ENCODE results near the gene PRRT1.
"Not testable (repeated sequence)": the region's sequence is repeated elsewhere in the genome, so short reads cannot be mapped to it uniquely, and the experiment has no call there.

Gene PRRT1

DNA sequence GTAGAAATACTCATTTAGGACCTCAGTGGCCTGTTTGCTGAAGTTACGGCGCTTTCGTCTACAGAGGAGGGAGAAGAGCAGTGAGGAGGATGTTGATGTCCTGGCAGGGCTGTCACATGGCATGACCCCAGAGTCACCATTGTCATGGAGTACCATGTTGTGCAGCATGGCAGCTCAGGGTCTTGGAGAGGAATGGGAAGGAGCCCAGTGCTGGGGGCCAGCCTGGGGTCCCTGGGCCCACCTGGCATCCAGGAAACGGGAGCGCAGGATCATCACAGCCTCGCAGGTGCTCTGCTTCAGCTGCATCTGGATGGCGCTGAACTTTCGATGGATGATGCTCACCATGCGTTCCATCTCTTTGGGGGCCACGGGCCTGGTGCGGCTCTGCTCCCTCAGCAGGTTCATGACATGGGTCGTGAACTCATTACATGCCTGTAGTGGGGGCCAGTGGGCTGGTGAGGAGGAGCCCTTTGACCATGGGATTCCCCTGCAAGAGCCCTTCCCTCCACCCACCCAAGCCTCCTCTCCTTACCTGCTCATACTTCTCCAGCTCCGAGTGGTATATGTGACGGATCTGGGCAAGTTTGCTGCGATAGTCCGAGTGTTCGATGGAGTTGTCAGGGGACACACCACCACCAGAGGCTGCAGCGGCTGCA, 36.1 kb upstream of the PRRT1 start:
- ATAC-seq, result not testable (repeated sequence)

DNA sequence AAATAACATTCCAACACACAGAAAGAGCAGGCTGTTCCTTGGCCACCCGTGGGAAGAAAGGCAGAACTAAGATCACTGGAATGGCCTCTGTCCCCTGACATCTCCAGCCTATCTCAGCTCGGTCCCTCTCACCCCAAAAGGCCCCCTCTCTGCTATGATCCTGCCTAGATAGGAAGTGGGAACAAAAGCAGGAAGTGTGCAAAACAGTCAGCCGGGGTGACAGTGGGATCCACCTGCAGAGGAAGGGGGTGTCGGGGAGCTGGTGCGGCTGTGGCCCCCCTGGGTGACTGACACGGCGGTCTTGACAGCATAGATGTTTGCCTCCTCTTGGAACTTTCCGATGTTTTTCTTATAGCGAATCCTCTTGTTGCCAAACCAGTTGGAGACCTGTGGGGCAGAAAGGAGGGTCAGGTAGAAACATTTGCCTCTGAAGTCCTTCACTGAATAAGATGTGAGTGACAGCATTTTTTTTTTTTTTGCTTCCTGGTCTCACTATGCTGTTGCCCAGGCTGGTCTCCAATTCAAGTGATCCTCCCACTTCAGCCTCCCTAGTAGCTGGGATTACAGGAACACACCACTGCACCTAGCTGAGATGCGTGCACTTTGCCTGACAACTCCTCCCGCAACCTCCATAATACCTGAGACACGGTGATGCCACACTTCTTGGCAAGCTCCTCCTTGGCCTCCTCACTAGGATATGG, 35.4 kb upstream of the PRRT1 start:
- ATAC-seq, result no peak

DNA sequence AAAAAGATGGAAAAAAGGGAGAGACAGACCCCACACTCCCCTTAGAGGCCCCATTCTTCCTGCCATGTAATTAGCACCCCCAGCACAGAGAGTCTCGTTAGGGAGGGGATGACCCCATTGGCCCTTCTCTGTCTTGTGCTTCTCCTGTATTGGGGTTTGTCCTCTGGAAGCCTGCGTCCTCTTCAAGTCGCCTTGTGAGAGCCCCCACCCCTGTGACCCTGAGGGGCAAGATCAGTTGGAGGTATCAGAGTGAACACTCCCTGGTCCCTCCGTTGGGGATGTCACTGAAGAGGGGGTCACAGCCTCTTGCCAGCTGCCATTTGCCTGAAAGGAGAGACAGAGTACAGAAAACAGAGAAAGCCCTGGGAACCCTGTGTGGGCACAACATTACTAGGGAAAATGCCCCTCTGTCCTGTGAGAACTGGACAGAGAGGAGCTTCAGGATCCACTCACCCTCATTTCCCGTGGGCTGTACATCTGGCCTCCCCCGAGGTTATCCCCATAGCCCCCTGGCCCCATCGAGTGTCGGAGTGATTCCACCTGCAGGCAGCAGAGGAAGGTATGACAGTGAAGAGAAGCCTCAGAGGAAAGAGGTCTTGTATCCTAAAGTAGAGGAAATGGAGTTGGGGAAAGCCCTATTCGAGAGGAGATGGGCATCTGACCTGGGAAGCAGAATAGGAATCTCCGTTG, 34.6 kb upstream of the PRRT1 start:
- not testable (repeated sequence) for ATAC-seq

- peak; percentile 82 to 87 for ATAC-seq
These were observed 34.0 kb upstream of the PRRT1 start for GRCh38 chr6:32185681-32186131.

DNA sequence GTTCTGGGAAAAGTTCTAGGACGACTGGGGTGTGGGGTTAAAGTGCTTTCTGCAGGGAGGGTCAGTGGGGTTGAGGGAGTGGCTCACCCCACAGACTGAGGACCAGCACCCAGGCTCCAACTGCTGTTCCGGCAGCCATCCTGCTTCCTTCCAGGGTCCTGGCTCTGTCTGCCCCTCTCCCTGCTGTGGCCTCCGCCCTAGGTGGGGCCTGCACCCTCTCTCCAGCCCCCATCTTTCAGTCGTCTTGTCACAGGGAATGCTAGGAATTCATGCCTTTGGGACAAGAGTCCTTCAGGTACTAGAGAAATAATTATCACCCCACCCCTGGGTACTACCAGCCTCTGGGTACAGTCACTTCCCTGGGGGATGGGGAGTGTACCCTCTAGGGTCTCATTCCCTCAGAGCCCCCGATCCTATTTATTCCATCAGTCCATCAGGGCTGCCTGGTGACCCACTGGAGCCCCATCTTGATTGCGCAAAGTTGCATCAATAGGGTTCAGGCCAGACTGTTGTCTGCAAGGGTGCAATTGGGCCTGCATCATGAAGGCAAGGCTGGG, 32.4 kb upstream of the PRRT1 start, which contains the start of gene AGER:
Gene AGER (minus strand): TSS at position 170 of the 557 bp plus-strand sequence. CDS start 31 bp downstream, at position 139.
- no peak for ATAC-seq

DNA sequence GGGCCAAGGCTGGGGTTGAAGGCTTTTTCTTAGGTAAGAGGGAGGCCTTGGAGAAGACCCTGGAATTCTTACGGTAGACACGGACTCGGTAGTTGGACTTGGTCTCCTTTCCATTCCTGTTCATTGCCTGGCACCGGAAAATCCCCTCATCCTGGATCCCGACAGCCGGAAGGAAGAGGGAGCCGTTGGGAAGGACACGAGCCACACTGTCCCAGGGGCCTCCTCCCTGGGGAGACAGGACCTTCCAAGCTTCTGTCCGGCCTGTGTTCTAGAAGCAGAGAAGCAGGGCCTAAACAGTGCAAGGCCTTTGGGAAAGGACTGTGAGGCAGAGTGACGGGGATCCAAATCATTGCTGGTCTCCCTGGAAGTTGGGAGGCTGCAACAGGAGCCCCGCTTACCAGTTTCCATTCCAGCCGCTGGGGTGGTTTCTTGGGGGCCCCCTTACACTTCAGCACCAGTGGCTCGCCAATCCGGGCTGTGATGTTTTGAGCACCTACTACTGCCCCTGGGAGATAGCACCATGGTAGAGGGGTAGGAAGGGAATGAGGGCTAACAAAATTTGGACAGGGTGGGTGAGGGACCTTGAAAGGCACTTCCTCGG, 31.8 kb upstream of the PRRT1 start:
- ATAC-seq, result no peak

- no peak for ATAC-seq
These were observed 31.3 kb upstream of the PRRT1 start for GRCh38 chr6:32183030-32183429.

- ATAC-seq, result no peak
These were observed 30.8 kb upstream of the PRRT1 start for GRCh38 chr6:32182555-32182981.

- ATAC-seq, result no peak
These were observed 30.3 kb upstream of the PRRT1 start for GRCh38 chr6:32181915-32182529.

DNA sequence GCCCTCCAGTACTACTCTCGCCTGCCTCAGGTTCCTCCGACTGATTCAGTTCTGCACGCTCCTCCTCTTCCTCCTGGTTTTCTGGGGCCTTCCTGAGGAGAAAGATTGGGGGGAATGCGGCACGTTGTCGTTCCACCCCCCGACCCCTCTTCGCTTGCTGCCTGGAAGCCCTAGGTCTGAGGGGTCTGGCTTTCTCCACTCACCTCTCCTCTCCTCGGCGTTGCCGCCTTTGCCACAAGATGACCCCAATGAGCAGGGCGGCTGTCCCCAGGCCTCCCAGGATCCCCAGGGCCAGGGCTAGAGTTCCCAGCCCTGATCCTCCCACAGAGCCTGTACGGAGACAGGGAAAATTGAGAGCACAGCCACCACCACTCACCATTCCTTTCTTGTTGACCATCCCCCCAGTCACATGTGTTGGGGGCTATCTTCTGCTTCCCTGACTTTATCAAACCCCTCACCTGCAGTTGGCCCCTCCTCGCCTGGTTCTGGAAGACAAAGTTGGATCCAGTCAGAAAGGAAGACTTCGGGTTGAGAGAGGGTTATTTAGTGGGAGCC, 29.5 kb upstream of the PRRT1 start:
- ATAC-seq, result no peak

DNA sequence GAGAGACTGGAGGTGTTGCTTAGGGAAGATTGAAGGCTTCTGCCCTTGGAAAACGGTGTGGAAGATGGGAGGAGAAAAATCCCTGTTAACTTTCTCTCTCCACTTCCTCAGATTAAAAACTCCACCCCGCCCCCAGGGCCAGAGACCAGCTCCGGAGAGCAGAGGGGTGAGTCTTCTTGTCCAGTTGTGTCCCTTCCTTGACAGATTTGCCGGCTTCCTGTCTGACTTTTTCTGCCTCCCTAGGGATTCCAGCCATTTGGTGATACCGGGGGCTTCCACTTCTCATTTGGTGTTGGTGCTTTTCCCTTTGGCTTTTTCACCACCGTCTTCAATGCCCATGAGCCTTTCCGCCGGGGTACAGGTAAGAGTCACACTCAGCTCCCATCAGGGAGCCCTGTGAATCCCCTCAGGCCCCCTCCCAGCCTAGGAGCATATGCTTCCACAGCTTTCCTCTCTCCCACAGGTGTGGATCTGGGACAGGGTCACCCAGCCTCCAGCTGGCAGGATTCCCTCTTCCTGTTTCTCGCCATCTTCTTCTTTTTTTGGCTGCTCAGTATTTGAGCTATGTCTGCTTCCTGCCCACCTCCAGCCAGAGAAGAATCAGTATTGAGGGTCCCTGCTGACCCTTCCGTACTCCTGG, 28.1 kb upstream of the PRRT1 start:
- ATAC-seq, result no peak

- ATAC-seq, result no peak
These were observed 27.1 kb upstream of the PRRT1 start for GRCh38 chr6:32178547-32179440.

DNA sequence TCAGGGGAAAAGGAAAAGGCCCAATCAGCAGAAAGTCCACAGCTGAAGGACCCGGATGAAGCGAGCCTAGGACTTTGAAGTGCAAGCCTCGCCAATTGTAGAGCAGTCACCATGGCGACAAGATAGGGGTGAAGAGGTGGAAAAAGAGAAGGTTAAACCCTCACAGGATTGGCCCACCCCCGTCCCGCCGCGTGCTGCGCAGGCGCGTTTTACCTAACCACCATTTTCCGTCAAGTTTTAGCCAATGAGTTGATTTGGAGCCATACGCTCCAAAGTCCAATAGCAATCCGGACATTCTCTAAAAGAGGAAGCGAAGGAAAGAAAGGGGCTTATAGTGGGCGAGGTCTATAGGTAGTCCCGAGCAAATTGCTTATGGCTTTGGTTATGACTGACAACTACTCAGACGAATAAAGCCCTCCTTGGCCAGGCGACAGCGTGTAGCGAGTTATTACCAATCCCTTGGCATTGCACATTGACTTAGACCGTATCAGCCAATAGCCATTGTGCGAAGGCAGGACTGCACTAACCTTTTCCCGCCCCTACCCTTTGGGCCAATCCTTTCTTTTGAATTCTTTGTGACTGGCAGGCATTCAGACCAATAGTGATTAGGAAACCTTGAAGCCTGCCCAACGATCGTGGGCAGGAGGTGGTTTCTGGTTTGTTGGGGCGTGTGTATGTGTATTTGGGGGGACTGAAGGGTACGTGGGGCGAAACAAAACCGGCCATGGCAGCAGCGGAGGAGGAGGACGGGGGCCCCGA, 26.2 kb upstream of the PRRT1 start, which contains the start of gene RNF5:
Gene RNF5 (plus strand): TSS at position 618 of the 759 bp plus-strand sequence. CDS start 107 bp downstream, at position 725.
- ATAC-seq, result peak; percentile 89 to 90

GRCh38 chr6:32177183-32177787, 25.5 kb upstream of the PRRT1 start:
- ATAC-seq, result no peak

- no peak for ATAC-seq
These were observed 24.9 kb upstream of the PRRT1 start for GRCh38 chr6:32176476-32177182.

DNA sequence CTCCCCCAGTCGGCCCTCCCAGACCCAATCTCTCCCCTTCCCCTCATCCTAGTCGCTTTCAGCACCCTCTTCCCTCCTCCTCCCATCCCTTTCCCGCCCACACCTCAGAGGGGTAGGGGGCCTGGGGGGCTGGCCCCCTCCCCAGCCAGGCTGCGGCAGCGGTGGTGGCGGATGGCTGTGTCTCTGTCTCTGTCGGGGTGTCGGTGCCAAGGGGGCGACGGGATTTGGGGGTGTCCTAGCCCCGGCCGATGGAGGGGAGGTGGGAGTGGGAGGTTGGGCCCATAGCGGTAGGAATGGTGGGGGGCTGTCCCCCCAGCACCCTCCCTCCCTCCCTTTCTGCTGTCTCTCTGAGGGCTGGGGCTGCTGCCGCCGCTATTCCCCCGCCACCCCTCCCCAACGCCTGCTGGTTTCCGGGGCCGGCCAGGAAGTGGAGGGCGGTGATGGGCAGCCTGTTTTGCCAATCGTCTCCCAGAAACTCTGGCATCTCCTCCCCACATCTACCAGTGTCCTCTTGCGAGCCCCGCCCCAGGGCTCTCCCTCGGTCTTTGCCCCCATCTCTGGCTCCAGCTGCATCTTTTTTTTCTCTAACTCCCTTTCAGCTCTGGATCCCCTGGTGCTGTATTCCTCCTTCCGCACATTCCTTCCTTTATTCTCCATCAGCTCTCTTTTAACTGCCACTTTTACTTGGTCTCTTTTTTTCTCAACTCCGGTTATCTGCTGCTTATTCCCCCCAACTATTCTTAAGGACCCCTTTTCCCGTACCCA, 24.2 kb upstream of the PRRT1 start, which contains the start of gene AGPAT1:
Gene AGPAT1 (minus strand): TSS at position 374 of the 765 bp plus-strand sequence. CDS start 4,588 bp downstream, outside the sequence.
- ATAC-seq, result peak; percentile 49 to 50

GRCh38 chr6:32175322-32175710, 23.6 kb upstream of the PRRT1 start:
- ATAC-seq, result no peak
